Stimulated activated CD4-positive, alpha-beta T cell treated with anti-CD3 and anti-CD28 coated beads, Interleukin-15, amount 100 ng/mL, for 48 hours (primary cell): ENCODE data around the gene KPNA5.
"Not testable (repeated sequence)": the region's sequence is repeated elsewhere in the genome, so short reads cannot be mapped to it uniquely, and the experiment has no call there.

Experiments used
- DNase-seq, 2 donors: peaks; one replicate each; pipeline ENCODE4 v3.0.0-alpha.2; 2020; ENCODE audit warnings: low read depth in 2 of 2

The KPNA5 gene

DNA sequence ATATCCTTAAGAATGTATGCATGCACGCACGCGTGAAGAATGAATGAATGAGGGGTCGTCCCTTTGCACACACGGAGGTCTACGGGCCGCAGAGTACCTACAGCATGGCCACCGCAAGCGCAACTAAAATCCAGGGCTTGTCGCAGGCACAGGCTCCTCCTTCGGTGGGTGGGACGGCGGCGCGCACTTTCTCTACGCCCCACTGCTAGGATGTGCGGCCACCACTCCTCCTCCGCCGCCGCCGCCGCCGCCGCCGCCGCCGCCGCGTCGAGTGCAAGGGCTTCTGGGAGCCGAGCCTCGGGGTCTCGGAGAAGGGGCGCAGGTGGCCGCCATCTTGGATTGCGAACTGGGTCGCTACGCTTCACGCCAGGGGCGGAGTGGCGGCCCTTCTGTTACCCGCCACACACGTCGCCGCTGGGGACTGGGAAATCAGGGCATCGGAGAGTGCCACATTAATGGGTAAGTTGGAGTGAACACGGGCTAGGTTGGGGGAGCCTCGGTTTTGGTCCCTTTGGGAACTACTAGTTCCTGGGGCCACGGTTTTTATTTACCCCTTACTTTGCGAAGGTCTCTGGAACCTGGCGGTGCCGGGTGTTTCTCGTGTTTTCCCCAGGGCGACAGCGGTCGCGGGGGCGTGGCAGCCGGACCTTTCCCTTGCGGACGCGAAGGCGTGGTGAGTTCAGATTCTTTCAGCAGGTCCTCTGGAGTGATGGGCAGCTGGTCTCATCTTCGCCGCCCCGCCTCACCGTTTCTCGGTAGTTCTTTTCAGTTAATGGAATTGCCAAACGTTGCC, at the start of gene KPNA5:
Gene KPNA5, plus strand, starts transcription at position 332 of the 793 bp plus-strand sequence. Its CDS starts 124 bp downstream, at position 456.
- DNase-seq = peak; percentile 89 to 90

DNA sequence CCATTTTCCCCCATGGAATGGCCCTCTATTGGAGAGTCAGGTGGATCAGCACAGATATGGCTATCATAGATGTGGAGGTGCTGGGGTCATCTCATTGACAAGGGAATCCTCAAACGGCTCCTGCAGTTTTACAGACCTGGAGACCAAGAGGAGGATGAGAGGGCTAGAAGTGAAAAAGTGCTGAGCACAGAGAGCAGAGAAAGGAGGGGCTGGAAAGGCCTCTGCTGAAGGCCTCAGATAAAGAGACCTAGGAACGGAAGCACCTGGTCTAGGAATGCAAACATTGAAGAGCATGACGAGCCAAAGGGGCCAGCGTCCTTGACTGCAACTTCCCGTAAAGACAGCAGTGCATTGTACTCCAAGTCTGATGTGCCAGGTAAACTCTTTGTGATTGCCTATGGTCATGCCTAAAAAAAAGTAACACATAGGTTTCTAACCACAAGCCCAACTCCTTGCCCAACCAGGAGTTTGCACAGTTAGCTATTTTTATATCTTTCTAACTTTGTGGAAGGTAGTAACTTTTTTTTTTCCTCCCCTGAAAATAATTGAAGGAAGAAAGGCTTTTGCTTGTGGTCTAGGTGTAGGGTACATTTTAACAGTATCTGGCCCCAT, 49.5 kb upstream of the KPNA5 start:
- no peak for DNase-seq

DNA sequence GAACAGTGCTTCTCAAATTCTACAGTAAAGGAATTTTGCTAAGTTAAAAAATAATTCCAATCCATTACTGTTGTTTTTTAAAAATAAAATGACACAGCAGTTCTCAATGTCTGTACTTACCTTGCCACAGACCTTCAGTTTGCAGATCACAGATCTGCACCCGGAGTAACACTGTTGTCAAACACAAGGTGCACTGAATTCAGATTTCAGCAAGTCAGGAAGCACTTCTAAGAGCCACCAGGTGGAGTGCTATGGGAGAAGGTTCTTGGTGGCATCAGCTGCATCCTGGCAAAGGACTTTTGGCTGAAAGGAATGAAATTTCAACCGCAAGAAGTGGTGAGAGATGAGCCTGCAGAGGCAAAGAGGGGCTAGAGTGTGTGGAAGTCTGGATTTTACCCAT, 47.3 kb upstream of the KPNA5 start:
- no peak for DNase-seq

DNA sequence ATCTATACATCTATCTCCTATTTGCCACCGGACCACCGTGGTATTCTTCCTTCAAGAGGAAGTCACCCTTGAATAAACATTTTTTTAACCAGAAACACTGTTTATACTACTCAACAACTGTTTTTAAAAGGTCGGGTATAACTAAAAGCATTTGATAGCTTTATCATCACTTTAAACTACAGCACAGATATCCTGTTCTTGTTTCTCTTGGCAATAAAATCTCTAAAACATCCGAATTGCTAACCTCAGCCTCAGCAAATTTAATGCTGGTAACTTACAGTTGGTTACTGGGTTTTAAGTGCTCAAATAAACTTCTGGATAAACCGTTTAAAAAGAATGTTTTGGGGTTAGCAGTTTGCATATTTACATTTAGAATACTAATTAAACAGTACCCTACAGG, 32.9 kb upstream of the KPNA5 start:
- no peak for DNase-seq

GRCh38 chr6:116649129-116649528, 31.9 kb upstream of the KPNA5 start:
- no peak for DNase-seq

DNA sequence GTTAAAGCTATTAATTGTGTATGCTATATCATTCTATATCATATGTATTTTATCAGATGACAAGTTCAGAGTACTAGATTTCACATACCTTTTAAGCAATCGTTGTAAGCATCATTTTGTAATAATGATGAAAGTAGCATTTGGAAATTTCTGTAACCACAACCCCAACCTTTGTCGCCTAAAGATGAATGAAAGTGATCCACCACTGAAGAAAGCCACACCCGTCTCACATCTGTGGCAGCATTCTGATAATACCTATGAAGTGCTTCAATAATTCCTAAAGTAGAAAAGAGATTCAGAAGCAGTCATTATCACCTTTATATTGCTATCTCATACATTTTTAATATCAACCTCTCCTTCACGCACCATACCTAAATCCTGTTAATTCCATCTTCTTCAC, 29.1 kb upstream of the KPNA5 start:
- no peak for DNase-seq

- DNase-seq = no peak
Measured at GRCh38 chr6:116661594-116661993, 19.4 kb upstream of the KPNA5 start.

DNA sequence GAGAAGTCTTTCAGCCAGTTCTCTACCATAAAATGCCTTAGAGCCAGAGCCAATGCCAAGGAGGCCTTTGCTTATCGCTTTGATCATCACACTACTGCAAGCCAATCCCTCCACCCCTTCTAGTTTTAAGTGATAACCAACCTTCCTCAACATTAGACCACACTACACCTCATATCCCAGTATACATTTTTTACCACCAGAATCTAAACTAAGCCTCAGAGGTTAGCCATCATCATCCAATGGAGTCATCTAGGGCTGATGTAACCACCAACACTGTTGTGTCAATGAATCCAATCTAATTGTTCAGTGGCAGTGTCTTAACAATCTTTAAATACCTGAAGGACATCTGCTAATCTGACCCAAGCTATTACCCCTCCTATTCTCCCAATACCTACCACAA, 18.8 kb upstream of the KPNA5 start:
- no peak for DNase-seq

- no peak for DNase-seq
Measured at GRCh38 chr6:116663308-116663707, 17.7 kb upstream of the KPNA5 start.

GRCh38 chr6:116664169-116664568, 16.8 kb upstream of the KPNA5 start:
- DNase-seq = not testable (repeated sequence)

- DNase-seq = no peak
Measured at GRCh38 chr6:116665464-116665863, 15.5 kb upstream of the KPNA5 start.

GRCh38 chr6:116666869-116667268, 14.1 kb upstream of the KPNA5 start:
- no peak for DNase-seq

DNA sequence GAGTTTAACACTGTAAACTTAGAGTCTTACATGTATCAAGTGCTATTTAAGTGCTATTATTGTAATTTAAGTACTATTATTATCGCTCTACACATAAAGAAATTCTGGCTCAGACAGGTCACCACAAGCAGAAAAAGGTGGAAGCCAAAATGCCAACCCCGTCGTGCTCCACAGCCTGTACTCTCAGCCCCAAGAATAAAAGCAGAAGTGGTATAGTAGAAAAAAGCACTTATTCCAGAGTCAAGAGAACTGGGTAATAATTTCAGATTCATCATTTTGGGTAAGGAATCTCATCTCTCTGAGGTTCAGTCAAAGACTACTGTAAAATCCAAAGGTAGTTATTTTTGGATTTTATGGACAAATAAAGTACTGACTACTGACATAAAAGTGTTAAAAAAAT, 13.4 kb upstream of the KPNA5 start:
- no peak for DNase-seq

DNA sequence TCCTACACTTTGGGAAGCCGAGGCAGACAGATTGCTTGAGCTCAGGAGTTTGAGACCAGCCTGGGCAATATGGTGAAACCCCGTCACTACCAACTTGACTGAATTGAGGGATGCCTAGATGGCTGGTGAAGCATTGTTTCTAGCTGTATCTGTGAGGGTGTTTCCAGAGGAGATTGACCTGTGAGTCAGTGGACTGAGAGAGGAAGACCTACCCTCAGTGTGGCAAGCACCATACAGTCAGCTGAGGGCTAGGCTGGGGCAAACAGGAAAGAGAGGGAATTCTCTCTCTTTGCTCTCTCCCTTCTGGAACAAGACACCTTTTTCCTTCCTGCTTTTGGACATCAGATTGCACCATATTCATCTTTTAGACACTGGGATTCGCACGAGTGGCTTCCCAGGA, 8.7 kb upstream of the KPNA5 start:
- DNase-seq = no peak

DNA sequence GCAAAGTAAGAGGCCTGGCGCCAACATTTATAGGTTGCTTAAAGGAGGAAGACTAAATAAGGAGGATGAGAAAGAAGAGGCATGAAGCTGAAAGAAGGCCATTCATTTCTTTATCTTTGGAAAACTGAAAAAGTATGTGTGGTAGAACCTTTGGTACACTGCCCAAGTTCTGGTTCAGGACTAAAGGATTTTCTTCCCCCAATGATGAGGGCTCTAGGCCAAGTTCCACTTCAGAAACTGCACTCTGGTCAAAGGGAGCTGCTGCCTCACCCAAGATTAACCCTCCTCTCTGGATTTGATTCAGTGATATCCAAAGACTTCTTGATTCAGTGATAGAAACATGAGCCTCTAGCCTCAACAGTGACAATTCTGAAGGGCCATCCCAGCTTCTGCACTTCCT, 5.0 kb upstream of the KPNA5 start:
- DNase-seq = no peak

GRCh38 chr6:116682334-116682712, 1.3 kb downstream of the KPNA5 start:
- DNase-seq = no peak

- DNase-seq = no peak
Measured at GRCh38 chr6:116685437-116685993, 4.5 kb downstream of the KPNA5 start.

DNA sequence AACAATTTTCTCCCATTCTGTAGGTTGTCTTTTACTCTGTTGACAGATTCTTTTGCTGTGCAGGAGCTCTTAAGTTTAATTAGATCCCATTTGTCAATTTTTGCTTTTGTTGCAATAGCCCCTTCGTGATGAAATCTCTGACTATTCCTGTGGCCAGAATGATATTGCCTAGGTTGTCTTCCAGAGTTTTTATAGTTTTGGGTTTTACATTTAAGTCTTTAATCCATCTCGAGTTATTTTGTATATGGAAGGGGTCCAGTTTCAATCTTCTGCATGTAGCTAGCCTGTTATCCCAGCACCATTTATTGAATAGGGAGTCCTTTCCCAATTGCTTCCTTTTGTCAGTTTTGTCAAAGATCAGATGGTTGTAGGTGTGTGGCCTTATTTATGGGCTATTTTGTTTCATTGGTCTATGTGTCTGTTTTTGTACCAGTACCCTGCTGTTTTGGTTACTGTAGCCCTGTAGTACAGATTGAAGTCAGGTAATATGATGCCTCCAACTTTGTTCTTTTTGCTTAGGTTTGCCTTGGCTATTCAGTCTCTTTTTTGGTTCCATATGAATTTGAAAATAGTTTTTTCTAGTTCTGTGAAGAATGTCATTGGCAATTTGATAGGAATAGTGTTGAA, 5.6 kb downstream of the KPNA5 start:
- not testable (repeated sequence) for DNase-seq

- no peak for DNase-seq
Measured at GRCh38 chr6:116691154-116691553, 10.1 kb downstream of the KPNA5 start.

- DNase-seq = not testable (repeated sequence)
Measured at GRCh38 chr6:116692873-116693272, 11.9 kb downstream of the KPNA5 start.

DNA sequence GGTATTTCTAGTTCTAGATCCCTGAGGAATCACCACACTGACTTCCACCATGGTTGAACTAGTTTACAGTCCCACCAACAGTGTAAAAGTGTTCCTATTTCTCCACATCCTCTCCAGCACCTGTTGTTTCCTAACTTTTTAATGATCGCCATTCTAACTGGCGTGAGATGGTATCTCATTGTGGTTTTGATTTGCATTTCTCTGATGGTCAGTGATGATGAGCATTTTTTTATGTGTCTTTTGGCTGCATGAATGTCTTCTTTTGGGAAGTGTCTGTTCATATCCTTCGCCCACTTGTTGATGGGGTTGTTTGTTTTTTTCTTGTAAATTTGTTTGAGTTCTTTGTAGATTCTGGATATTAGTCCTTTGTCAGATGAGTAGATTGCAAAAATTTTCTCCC, 12.3 kb downstream of the KPNA5 start:
- not testable (repeated sequence) for DNase-seq

DNA sequence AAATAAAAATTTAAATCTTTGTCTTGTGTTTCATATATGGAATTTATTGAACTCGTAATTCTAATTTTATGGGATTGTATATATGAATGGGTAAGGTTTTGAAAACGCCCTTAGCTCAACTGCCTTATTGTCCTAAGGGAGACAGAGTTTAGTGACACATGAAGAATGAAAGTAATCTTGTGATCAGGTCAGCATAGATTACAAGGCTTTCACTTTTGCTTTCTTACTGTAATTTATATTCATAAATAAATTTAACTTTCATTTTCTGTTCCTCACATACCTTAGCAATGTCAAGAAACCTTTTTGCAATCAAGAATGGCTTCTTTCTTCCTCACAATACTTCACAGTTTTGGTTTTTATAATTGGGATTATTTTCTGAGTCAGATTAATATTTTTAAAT, 14.4 kb downstream of the KPNA5 start:
- no peak for DNase-seq

DNA sequence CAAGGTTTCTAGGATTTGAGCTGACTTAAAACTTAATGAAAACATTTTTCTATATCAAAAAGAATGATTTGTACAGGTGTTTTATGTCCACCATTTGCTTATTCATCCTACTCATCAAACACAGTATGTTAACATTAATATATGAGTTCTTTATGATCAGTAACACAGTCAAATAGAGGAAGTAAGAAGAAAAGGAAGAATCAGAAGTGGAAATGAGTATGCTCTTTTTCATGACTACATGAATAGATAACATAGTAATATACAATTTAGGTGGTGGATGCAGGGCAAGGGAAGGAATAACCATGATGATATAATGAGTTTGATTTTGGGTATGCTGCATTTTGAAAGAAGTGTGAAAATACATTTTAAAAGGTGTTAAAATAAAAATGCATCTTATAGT, 16.5 kb downstream of the KPNA5 start:
- DNase-seq = no peak
